Measurements from ENCODE around the gene WSB1. TPM values are rescaled to one million over a fixed set of nuclear protein-coding genes. Genes with fewer than 3 reads are reported as not detected.

The WSB1 gene
- polyA plus RNA-seq, 1 of the 3 experiments (the other 2 are of a cell fraction), result 261 TPM

- Histone ChIP-seq H3K9me2 (no peaks in the 10 kb centered on the region), H3K4me1 (ENCODE audit: control insufficient read depth in 1 of 2, insufficient read depth in 2 of 2, low read depth in 1 of 2, low read length in 1 of 2) (peaks cover 0 to 17% of the 10 kb centered on the region in 2 experiments; a peak in 1 of 4 replicates), H3K27me3 (ENCODE audit: insufficient read depth) (no peaks in the 10 kb centered on the region), H3K4me3 (ENCODE audit: low read depth in 2 of 2, low read length in 1 of 2) (no peak overlapping the region), H3K9me3 (no peaks in the 10 kb centered on the region), H2AFZ (ENCODE audit: low read depth) (no peak overlapping the region), H3F3A (replicated peaks; ENCODE audit: insufficient read depth) (no peaks in the 10 kb centered on the region), H3K4me2 (no peak overlapping the region), H3K27ac (ENCODE audit: low read depth in 2 of 2, low read length in 1 of 2) (no peak overlapping the region), H4K20me1 (ENCODE audit: insufficient read depth) (no peaks in the 10 kb centered on the region), H3K36me3 (replicated peaks in 1 of 2; ENCODE audit: control insufficient read depth in 1 of 2, insufficient read depth in 2 of 2, low read length in 1 of 2) (no peaks in the 10 kb centered on the region), H3K79me2 (ENCODE audit: insufficient read depth) (no peaks in the 10 kb centered on the region), H3K9ac (no peak overlapping the region)
- 61% methylated on average over 2 of the region's 2 CpGs for WGBS (ENCODE audit: low lambda C conversion rate)
- no peak for DNase-seq
- ChIA-PET CTCF (interaction anchor here (1.1 to 1.4 kb wide), 3 partner anchors 13 to 89 kb away, joined by 3 to 5 read pairs (median 5); no protein-coding TSS in a partner anchor), POLR2A (no interaction called here)
- no peak for TF ChIP-seq RFX5 (IDR thresholded peaks at IDR 0.05; ENCODE audit: low read length)
- TF ChIP-seq MXI1 (IDR thresholded peaks at IDR 0.05; ENCODE audit: low read depth, low read length), result no peak
- no peak for TF ChIP-seq CHD2 (IDR thresholded peaks at IDR 0.05; ENCODE audit: low read length, partially characterized antibody)
- no peak for TF ChIP-seq USF2 (IDR thresholded peaks at IDR 0.05; ENCODE audit: borderline replicate concordance, low read depth, low read length)
- TF ChIP-seq SMC3 (IDR thresholded peaks at IDR 0.05; ENCODE audit: low read depth, low read length), result no peak
These were observed 32.1 kb downstream of the WSB1 start for GRCh38 chr17:27326051-27326450.

GRCh38 chr17:27326585-27326984 is 32.7 kb downstream of the WSB1 start:
- no peak overlapping the region for H3K4me2 ChIP-seq
- no peaks in the 10 kb centered on the region for H3K27me3 ChIP-seq (ENCODE audit: insufficient read depth)
- POLR2A ChIA-PET, result interaction anchor here (1.0 kb wide), 1 partner anchor 32 kb away, joined by 5 read pairs; the partner anchor contains the start of gene WSB1
- H3K9ac ChIP-seq, result no peak overlapping the region
- CTCF ChIA-PET, result interaction anchor here (1.1 to 1.5 kb wide), 4 partner anchors 13 to 276 kb away, joined by 3 to 5 read pairs (median 4); no protein-coding TSS in a partner anchor
- H3K9me2 ChIP-seq, result no peaks in the 10 kb centered on the region
- H3K9me3 ChIP-seq, result no peaks in the 10 kb centered on the region
- DNase-seq, result no peak
- no peaks in the 10 kb centered on the region for H4K20me1 ChIP-seq (ENCODE audit: insufficient read depth)
- no peak for TF ChIP-seq MXI1 (IDR thresholded peaks at IDR 0.05; ENCODE audit: low read depth, low read length)
- TF ChIP-seq JUND (IDR thresholded peaks at IDR 0.05), result no peak
- no peak for TF ChIP-seq POLR2AphosphoS5 (IDR thresholded peaks at IDR 0.05; ENCODE audit: low read depth, low read length)
- TF ChIP-seq USF2 (IDR thresholded peaks at IDR 0.05; ENCODE audit: borderline replicate concordance, low read depth, low read length), result no peak
- TF ChIP-seq USF1 (IDR thresholded peaks at IDR 0.05; ENCODE audit: borderline replicate concordance, low read depth), result no peak
- no peak for TF ChIP-seq SIN3A (IDR thresholded peaks at IDR 0.05; ENCODE audit: borderline replicate concordance, low read depth, low read length)
- TF ChIP-seq TEAD4 (IDR thresholded peaks at IDR 0.05; ENCODE audit: borderline replicate concordance, insufficient read depth), result no peak
- no peak for TF ChIP-seq RXRA (IDR thresholded peaks at IDR 0.05; ENCODE audit: borderline replicate concordance, low read depth)
- no peak for TF ChIP-seq MAX (IDR thresholded peaks at IDR 0.05; ENCODE audit: low read depth)
- no peak for TF ChIP-seq RFX5 (IDR thresholded peaks at IDR 0.05; ENCODE audit: low read length)
- no peaks in the 10 kb centered on the region for H3K79me2 ChIP-seq (ENCODE audit: insufficient read depth)
- H3F3A ChIP-seq (replicated peaks; ENCODE audit: insufficient read depth), result no peaks in the 10 kb centered on the region
- peaks cover 0 to 17% of the 10 kb centered on the region in 2 experiments; a peak in 1 of 4 replicates for H3K4me1 ChIP-seq (ENCODE audit: control insufficient read depth in 1 of 2, insufficient read depth in 2 of 2, low read depth in 1 of 2, low read length in 1 of 2)
- no peaks in the 10 kb centered on the region for H3K36me3 ChIP-seq (replicated peaks in 1 of 2; ENCODE audit: control insufficient read depth in 1 of 2, insufficient read depth in 2 of 2, low read length in 1 of 2)
- 67% methylated on average over 1 of the region's 1 CpG for WGBS (ENCODE audit: low lambda C conversion rate)
- no peak overlapping the region for H3K27ac ChIP-seq (ENCODE audit: low read depth in 2 of 2, low read length in 1 of 2)
- no peak overlapping the region for H3K4me3 ChIP-seq (ENCODE audit: low read depth in 2 of 2, low read length in 1 of 2)
- no peak overlapping the region for H2AFZ ChIP-seq (ENCODE audit: low read depth)
